ENCODE measurements around the gene DPY30.

- TF ChIP-seq CTCF (IDR thresholded peaks at IDR 0.05), result no peak
- no peak for TF ChIP-seq POLR2A (IDR thresholded peaks at IDR 0.05; ENCODE audit: low read depth)
Measured at GRCh38 chr2:31992934-31993333, 46.7 kb downstream of the DPY30 start.

Measured in esophagus muscularis mucosa (tissue), 3 donors.